GM19324 (cell line): ENCODE measurements around the gene IL1RL2.

Experiments
- ATAC-seq: cut with Tn5 transposase; IDR thresholded peaks from one replicate; pipeline ENCODE4 v1.9.1; 2021; ENCODE audit warnings: mild to moderate bottlenecking, moderate library complexity; ENCODE audit not compliant: unreplicated experiment, low FRiP score

IL1RL2 gene

DNA sequence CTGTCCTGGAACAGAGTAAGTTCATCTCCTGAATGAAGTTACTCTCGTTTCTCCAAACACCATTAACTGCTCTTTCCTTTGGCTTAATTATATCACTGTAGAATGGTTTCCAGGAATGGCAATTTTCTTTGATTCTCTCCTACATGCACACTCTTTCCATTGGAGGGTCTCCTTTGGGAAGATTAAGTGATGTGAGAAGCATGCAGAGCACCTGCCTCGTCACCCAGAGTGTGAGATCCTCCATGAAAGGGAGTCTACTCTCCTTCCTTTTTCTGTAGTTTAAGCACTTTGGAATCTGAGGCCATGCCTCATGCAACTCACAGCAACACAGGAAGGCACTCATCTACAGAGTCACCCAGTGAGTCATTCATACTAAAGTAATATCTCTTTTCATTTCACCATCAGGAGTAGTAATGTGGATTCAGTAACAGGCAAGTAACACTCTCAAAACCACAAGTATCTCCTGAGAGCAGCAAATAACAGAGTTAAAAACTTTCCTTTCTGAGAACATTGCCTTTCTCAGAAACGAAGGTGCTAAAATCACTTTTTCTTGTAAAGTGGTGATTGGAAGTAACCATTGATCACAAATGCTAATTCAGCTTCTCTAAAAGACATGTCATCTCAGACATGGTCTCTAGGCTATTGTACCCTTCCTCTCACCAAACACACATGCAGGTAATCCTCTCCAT, 71.7 kb downstream of the IL1RL2 start:
- no peak for ATAC-seq

DNA sequence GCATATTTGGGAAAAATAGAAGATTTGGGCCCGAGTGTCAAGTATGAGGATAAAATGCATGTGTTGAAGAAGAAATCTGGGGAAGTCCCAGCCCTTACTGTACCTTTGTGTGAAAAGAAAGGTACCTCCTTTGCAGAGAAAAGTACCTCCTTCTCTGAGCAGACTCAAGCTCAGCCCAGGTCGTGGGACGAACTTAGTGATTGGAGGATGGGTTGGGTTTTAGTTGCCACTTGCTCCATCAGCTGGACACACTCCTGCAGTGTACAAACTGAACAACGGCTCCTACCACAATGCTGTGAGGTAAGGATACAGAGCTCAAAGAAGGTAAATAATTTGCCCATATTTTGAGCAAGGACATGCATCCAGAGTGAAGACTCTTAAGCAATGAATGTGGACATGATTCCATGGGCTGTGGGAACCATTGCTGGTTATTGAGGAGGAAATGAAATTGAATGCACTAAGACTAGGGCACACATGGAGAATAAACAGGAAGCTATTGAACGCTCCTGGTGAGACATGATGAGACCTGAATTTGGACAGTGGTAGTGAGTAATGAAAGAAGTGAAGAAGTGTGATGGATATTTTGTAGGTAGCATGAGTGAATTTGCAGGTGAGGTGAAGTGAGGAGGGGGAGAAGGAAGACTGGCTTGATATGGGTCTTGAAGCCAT, 74.8 kb downstream of the IL1RL2 start:
- ATAC-seq = no peak

DNA sequence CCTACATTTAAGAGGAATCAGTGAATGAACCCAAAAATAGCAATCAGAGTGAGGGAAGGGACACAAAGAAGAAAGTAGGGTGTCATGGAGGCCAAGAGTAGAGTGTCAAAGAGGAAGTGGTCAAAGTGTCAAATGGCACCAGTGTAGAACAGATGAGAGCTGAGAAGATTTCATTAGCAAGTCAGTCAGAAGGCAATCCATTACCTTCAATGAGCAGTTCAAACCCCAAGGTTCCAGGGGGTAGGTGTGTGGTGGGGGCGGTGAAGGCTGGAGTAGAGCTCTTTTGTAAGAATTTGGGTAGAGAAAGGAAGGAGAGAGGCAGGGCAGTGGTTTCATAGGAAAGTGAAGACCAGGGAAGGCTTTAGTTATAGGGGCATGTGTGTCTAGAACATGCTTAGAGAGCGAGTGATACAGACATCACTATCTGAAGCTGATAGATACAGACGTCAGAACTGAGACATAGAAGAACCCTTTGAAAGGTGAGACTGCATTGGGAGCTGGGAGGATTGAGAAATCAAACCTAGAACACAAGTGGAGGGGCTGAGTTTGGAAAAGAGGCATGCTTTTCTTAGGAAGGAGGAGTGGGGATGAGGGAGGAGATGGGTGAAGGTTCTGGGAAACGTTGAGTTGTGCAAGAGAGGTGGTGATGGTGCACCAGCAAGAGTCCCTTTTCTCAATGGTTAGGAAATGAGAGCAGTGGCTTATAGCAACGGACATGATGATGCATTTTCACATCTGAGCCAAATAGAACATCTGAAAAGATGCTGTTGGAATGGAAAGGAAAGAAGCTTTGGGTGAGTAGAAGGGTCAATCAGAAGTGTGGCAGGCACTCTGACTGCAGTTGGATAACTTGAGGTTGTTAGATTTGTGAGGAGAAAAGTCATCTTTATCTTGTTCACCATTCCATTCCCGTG, 75.7 kb downstream of the IL1RL2 start:
- no peak for ATAC-seq

DNA sequence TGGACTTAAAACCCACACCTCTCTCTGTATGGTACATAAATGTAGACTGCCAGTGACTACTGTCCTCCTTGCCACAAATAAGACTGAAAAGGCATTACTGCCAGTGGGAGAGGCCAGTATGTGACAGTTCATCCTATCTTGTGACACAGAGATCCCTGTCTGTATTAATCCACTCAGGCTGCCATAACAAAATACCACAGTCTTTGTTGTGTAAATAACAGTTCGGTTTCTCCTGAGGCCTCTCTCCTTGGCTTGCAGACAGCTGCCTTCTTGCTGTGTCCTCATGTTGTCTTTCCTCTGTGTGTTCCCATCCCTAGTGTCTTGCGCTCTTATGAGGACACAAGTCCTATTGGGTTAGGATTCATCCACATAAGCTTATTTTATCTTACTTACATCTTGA, 78.1 kb downstream of the IL1RL2 start:
- no peak for ATAC-seq

DNA sequence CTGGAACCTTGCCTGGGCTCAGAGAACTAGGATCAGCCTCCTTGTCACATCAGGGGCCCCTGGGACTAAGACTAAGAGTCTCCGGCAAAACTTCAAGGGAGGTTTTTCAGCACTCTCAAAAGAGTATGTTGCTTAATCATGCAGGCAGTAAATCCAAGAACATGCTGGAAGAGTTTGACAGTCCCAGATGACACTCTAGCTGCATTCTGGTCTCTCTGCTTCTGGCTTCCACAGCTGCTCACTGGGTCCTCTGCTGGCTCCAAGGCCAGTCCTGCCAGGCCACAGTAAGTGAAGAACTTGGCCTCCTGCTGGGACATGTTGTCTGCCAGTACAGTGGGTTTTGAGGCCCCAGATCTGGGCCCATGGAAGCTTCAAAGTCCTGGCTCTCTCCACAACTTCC, 79.4 kb downstream of the IL1RL2 start:
- no peak for ATAC-seq

DNA sequence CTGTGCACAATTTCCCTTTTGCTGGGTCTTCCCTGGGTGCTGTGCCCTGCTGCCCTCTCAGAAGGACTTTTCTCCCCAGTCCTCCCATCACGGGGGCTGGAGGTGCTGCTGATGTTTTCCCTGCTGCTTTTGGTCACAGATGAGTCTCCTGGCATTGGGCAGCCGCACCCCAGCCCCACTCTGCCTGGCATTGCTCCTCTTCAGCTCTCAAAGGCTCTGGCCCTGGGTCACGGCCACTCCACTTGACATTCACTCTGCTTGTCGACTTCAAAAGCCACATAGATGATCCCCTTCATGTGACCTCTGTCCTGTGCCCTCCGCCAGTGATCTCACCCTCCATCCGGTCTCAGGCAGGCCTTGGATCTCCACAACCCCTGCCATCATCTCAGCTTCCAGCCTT, 81.0 kb downstream of the IL1RL2 start:
- no peak for ATAC-seq

DNA sequence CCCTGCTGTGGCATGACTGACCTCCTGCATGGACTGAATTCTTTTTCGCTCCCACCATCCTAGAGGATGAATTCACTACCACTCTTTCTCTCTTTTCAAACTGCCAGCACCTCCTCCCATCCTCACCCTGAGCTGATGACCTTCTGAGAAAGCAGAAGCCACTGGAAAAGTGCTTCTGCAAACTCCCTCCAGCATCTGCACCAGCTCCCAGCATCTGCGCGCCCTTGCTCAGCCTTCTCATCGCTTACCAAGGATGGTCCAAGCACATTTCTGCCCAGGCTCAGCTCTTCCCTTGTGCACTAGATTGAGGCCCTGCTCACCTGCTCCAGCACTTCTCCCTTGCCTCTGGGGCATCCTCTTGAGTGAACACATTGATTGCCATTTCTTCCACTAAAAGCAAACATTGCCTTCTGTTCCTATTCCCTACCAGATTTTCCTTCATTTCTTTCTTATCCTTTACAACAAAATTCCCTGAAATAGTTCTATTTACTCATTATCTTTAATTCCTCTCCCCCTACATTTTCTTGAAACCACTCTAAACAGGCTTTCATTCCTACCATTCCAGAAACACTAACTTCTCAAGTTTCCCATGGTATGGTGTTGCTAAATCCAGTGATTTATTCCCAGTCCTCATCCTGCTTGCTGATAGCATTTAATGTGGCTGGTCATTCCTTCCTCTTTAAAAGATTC, 81.8 kb downstream of the IL1RL2 start:
- no peak for ATAC-seq

DNA sequence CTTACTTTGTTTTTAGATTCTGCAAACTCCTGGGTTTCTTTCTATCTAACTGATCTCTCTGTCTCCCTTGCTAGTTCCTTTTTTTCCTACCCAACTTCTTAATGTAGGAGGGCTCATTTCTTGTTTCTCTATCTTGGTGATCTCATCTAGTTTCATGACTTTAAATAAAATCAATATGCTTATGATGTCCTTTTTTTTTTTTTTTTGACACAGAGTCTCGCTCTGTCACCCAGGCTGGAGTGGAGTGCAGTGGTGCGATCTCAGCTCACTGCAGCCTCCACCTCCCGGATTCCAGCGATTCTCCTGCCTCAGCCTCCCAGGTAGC, 82.3 kb downstream of the IL1RL2 start:
- no peak for ATAC-seq

DNA sequence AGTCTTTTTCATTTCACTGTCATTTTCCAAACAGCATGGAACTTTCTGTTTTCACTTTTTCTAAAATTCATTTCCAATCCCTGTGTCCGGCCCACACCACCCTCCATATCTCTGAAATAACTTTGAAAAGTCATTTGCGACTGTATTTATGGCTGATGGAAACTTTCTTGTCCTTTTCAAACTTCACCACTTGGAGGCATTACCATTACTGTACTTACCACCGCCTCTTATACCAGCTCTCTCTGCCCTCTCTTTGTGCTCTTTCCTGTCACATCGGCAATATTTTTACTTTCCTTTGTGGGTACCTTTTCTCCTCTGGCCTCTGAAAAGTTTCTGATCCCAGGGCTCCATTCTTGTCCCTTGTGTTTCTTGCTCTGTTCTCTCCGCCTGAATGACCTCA, 85.0 kb downstream of the IL1RL2 start:
- no peak for ATAC-seq

DNA sequence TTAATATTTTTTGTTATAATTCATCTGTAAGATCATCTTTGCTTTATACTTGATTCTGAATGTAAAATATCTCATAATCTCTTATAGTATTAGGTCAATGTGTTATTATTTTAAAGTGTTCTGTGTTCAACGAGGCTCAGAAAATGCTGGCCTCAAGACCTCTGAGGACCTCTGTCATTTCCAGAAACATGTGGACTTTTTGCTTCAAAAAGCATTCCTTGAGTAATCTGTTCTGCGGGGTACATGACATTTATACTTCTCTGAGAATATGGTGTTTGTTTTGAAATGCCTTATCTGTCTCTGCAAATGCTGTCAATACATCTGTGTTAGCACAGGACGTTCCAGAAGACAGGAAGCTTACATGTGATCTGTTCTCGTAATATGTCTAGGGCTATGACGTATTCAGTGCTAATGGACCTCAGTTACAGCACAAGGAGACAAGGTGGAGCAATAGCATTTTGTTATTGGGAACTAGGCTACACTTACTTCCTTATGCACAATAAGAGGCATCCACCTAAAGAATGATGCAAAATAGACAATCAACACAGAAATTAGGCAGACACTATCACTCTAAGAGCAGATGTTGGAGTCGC, 86.9 kb downstream of the IL1RL2 start:
- no peak for ATAC-seq

DNA sequence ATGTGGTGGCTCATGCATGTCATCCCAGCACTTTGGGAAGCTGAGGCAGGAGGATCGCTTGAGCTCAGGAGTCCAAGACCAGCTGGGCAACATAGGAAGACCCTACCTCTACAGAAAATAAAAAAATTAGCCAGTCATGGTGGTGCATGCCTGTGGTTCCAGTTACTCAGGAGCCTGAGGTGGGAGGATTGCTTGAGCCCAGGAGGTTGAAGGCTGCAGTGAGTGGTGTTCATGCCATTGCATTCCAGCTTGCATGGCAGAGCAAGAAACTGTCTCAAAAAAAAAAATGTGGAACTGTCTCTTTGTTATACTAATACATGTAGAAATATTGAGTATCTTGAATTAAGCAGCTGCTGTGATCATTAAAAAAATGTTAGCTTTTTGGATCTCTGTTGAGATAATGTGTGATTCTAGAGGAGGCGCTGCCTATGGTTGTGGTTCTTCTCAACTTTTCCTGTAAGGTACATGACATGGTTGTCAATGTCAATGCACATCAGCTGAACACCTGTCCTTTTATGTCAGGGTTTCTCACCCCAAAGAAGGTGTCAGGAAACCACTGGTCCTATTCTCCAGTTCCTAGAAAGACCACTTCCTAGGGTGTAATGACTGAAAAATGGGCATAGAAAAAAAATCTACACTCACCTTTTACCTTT, 89.9 kb downstream of the IL1RL2 start:
- ATAC-seq = no peak

DNA sequence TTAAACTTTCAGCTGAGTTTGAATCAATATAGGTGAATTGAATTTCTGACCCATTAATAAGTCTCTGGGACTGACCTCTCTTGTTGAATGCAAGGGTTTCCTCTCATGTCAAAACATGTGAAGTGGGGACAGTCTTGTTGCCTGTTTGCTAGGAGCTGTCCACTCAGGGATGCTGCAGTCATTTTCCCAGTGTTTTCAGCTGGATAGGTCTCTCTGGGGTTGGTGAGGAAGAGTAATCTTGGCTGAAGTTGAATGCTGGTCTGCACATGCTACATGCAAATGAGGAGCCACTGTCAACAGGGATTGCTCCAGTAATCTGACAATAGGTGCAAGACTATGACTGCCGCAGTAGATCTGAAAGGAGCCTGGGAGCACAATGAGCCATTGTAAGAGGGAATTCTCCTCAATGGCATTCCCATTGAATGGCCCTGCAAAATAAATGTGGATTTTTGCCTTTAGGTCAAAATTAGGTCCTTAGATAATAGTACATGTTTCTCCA, 90.4 kb downstream of the IL1RL2 start:
- no peak for ATAC-seq

DNA sequence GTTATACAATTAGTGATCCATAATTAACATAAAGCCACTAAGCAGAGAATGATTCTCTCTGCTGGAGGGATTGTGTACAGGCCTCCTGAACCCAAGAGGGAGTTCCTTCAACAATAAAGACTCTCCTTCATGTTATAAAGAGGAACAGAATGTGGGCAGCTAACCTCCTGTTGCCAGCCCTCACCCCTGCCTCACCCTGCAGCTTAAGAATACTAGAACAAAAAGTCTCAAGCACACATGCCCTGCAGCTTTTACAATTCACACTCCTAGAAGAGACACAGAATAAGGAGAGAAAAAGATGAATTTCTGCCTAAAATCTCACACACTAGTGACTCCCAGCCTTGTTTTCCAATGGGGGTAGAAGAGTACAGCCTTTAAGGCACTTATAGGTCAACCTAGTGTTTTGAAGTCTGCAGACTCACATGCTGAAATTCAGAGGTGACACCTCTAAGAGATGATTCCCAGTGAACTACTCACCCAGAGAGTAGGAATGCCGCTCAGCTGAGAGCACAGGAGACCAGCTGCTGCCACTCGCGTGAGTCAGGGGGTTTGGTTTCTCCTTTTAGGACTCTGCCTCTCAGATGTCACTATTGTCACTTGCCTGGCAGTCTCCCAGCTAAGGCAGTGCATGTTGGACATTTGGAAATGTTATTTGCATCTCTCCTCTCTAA, 92.0 kb downstream of the IL1RL2 start:
- no peak for ATAC-seq

DNA sequence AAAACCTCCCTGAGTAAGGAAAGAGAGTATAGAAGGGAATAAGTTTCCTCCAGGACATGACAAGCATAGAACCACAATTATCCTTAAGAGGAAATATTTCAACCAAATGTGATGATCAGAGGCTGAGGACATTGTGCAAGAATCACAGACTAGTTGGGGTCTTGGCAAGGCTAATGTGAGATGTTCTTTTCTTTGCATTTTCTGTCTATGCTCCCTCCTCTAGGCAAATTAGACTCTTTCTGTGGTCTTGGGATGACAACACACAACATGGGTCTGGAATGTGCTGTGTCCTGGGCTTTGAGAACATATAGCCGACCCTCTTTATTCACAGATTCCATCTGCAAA, 92.5 kb downstream of the IL1RL2 start:
- no peak for ATAC-seq

DNA sequence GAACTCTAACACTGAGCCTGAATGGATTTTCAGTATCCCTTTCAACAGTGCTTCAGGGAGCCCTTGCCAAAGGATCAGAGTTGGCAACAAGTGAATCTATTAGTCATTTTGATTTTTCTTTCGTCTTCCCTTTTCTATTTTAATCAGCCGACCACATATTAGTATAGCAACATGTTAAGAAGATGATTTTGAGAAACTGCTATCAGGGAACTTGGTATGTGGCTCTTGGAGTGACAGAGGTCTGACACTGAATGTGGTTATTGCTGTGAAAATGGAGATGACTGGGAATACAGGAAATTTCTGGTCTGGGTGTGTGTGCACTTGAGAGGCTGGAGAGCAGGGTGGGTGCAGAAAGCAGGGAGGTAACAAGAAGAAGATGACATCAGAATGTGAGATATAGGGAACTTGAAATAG, 95.9 kb downstream of the IL1RL2 start:
- ATAC-seq = no peak

DNA sequence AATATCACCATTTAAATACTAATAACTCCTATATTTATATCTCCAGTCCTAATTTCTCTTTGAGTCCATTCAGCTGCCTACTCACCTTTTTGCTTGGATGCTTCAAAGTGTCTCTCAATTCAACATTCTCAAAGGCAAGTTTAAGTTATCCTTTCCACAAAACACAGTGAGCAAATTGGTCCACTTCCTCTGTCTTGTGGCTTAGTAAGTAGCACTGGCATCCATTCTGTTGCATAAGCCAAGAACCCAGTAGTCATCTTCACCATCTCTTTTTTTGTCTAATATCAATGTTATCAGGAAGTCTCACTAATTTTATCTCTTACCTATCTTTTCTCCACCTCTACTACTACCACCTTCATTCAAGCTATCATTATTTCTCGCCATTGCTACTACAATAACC, 97.2 kb downstream of the IL1RL2 start:
- no peak for ATAC-seq

DNA sequence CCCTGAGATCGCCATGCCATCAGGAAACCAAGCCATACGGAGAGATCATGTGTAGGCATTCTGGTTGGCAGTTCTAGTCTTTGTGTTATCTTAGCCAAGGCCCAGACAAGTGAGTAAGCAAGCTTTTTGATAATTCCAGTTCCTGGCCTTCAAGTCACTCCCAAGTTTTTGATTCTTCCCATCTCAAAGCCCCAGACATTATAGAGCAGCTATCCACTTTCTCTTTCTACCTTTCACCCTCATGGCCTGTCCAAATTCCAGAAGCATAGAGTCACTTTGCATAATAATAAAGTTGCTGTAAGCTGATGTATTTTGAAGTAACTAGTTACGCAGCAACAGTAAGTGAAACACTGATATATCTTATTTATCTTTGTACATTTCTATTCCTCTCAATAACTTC, 97.8 kb downstream of the IL1RL2 start:
- ATAC-seq = no peak

DNA sequence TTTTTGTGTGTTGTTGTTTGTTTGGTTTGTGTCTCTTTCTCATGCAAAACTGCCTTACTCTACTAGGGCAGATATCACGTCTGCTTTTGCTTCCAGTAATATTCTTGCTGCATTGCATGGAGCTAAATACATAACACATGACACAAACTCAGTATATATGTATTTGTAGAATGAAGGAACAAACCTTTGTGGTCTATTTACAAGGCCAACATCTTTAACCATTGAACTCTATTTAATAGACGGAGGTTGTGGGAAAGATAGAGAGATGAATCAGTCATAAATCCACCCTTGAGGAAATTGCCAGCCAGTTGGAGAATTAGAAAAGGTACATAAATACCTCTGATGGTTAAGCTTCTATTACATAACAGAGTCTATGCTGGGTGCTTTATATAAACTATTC, 98.5 kb downstream of the IL1RL2 start:
- ATAC-seq = no peak

DNA sequence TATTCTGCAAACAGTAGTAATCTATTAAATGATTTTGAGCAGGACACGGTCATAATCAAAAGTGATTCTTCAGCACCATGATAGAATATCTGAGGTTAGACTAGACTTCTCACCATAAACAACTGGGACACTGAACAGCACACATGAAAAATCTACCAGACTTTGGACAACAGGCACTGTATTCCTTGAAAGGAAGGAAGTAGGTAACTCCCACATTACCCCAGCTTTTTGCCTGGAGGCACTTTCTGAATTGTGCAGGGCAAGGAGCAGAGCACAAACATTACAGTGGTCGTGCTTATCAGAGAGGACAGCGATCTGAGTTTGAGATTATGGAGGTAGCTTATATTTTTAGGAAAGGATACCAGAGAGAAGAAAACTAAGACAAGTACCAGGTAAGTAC, 99.2 kb downstream of the IL1RL2 start:
- ATAC-seq = no peak

DNA sequence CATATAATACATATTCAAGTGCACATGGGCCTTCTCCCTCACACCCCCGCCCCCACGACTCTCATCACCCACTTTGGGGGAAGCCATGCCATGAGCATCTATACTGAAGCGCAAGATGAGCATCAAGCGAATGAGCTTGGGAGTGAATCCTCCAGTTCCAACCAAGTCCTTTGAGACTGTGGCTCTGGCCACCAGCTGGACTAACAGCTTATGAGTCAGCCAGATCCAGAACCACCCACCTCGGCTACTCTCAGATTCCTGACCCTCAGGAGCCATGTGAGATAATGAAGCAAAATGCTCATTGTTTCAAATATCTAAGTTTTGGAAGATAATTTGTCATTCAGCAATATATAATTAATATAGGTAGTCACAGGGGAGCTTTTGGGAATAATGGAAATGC, 102.3 kb downstream of the IL1RL2 start:
- no peak for ATAC-seq
